GM12872 (cell line): Measurements from ENCODE around the gene ITIH3.
A peak's percentile ranks its signal among the peaks of the same experiment; 100 is the strongest.

Source experiments
- TF ChIP-seq, protein P1 (sequence below): IDR thresholded peaks from 3 replicates; pipeline ENCODE4 v1.5.1; 2011; ENCODE audit warnings: low read depth, mild to moderate bottlenecking, low read length, moderate library complexity; ENCODE audit not compliant: insufficient read depth

The ITIH3 gene

DNA sequence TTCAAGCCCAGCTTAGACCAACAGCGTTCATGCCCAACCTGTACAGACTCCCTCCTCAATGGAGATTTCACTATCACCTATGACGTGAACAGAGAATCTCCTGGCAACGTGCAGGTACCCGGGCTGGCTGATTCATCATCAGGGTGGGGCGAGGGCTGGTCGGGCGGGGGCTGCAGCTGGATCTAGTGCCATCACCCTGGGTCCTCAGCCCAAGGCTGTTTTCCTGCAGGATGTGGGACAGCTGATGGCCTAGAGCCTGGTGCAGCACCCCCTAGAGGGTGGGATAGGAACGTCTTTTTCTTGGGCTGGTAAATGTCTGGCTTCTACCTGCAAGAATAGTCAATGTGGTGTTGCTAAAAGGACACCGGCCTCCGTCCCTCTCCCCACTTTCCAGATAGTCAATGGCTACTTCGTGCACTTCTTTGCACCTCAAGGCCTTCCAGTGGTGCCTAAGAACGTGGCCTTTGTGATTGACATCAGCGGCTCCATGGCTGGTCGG lies 4.4 kb downstream of the ITIH3 start:
- TF ChIP-seq, protein P1, sequence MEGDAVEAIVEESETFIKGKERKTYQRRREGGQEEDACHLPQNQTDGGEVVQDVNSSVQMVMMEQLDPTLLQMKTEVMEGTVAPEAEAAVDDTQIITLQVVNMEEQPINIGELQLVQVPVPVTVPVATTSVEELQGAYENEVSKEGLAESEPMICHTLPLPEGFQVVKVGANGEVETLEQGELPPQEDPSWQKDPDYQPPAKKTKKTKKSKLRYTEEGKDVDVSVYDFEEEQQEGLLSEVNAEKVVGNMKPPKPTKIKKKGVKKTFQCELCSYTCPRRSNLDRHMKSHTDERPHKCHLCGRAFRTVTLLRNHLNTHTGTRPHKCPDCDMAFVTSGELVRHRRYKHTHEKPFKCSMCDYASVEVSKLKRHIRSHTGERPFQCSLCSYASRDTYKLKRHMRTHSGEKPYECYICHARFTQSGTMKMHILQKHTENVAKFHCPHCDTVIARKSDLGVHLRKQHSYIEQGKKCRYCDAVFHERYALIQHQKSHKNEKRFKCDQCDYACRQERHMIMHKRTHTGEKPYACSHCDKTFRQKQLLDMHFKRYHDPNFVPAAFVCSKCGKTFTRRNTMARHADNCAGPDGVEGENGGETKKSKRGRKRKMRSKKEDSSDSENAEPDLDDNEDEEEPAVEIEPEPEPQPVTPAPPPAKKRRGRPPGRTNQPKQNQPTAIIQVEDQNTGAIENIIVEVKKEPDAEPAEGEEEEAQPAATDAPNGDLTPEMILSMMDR, result peak; percentile 82

DNA sequence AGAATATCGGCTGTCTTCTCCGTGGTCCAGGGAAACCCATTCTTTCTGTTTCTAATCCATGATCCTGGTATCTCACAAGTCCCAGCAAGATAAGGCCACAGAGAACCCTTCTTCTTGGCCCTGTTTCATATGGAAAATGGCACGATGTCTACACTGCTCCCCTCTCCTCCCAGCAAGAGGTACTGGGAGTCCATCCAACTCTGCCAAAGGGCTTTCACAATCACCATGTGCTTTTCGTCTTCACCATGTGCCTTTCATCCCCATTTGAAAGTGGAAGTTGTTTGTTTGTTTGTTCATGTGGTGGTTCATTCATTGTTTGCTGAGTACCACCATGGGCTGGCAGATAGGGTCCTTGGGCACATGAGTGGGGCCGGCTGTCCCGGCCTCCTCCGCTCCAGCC lies 5.5 kb downstream of the ITIH3 start:
- TF ChIP-seq, protein P1, result no peak

DNA sequence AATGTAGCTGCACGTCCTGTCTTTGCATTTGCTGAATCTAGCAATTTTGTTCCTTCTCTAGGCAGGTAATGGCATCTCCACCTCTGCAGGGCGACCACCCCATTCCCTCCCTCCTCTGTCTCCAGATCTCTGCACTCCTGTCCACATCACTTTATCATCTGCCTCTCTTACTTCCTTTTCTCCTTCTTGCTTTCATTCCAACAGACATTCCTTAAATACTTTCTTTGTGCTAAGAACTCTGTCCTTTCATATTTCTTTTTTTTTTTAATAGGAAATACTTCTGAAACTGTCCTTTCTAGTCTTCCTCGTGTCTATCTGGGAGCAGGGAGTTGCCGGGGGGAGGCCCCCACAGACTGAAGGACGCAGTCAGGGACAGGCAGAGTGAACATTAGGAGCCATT lies 7.2 kb downstream of the ITIH3 start:
- TF ChIP-seq, protein P1, result no peak

DNA sequence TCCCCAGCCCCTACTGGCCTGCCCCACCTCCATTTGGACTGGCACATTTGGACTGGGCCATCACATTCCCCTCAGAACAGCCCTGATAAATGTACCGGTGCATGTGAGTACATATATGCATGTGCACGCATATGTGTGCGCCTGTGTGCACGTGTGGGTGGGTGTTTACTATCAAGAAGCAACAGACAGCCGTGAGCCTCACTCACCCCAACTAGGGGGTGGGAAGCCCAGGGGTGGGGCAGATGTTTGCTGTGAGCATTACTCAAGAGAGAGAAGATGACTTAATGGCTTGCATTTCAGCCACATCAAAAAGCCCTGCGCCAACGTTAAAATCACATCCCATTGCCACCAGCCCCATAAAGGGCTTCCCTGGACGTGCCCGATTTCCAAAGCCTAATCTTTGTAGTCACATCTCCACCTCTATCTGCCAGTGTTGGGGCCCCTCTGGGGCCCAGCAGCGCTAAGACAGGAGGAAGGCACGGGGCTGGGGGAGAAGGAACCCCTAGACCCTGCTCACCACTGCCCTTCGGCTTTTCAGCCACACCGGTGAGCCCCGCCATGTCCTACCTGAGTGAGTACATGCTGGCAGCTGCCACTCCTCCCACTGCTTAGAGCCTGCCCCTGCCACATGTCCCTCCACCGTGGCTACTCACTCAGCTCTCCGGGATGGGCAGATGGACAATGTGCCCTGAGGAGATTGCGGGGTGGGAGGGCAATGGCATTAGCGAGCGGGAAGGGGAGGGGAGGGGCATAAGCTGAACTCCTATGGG lies 10.9 kb downstream of the ITIH3 start:
- TF ChIP-seq, protein P1, result no peak

DNA sequence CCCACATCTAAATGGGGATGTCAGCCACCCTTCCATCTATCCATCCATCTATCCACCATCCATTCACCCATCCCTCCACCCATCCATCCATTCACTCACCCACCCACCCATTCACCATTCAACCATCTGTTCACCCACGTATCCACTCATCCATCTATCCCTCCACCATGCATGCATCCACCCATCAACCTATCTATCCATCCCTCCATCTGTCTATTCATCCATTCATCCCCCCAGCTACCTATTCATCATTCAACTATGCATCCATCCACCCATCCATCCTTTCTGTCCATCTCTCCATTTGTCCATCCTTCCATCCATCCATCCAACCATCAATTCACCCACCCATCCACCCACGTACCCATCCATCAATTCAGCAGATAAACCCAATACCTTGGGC lies 14.6 kb downstream of the ITIH3 start:
- TF ChIP-seq, protein P1, result no peak

DNA sequence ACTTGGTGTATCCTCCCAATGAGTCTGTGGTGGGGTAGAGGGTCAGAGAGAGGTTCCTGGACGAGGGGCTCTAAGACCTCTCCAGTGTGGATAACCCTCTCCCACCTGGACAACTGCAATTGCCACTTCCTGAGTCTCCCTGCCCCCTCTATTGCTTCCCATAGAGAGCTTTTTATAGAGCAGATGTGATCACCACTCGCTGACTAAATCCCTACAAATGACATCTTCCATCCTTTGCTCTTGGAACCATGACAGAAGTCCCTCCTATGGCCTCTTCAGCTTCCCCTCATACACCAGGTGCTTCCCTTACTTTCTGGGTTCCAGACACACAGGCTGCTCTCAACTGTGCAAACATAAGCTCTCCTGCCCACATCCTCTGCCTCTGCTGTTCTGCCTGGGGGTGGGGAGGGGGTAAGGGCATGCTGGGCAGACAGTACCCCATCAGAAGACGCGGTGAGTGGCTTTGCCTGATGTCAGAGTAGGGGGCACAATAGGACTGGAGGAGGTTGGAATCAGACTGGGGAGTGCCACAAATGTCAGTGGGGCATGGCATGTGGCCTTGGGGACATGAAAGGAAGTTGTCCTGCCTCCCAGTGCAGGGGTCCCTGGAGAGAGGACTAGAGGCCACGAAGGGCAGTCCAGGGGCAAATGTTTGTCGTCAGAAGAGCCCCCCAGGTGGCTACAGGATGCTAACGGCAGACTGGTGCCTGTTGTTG lies 15.2 kb downstream of the ITIH3 start:
- TF ChIP-seq, protein P1, result no peak

DNA sequence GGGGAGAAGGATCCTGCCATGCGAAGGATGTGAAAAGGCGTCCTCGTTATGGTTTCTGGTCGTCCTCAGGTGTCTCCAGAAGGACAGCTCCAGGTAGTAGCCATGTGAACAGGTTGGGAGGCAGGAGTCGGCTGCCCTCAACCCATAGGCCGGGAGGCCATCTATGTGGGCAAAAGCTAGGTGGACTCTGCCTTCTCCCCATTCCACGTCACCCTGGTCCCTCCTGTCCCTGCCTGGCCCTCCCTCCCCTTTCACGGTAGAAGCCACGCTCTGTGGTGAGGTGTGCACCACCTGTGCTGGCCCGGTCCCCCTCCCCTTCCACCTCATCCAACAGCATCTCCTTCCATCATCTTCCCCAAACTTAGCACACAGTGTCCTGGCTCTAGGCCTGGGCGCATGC lies 16.3 kb downstream of the ITIH3 start:
- TF ChIP-seq, protein P1, result no peak
